GM18951 (cell line): Measurements from ENCODE around the gene CALR3.

ENCODE experiments used
- POLR2A ChIP-seq: IDR thresholded peaks from 4 replicates; pipeline ENCODE4 v1.6.1; 2011; ENCODE audit warnings: mild to moderate bottlenecking; ENCODE audit not compliant: insufficient read length, insufficient read depth; ENCODE audit errors: extremely low read depth
- in situ Hi-C: fragments of 300-500 bp; cut with MboI; formaldehyde crosslinking; loops from one replicate; pipeline ENCODE4 v1.12.0; 2022; ENCODE audit warnings: low sequenced_read_pairs, mixed read lengths, inconsistent platforms; ENCODE audit not compliant: unreplicated experiment

CALR3 gene

DNA sequence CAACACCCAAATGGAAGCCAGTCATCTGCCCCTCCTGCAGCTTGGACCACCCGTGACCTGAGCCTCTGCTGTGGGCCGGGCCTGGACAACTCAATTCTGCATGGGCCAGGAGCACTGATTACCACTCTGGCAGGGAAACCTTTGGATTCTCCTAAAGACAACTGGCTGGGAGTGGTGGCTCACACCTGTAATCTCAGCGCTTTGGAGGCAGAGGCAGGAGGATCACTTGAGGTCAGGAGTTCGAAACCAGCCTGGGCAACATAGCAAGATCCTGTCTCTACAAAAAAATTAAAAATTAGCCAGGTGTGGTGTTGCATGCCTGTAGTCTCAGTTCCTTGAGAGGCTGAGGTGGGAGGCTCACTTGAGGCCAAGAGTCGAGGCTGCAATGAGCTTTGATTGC, 30.7 kb downstream of the CALR3 start:
- in situ Hi-C loops, result no loop called here
- no peak for TF ChIP-seq POLR2A

DNA sequence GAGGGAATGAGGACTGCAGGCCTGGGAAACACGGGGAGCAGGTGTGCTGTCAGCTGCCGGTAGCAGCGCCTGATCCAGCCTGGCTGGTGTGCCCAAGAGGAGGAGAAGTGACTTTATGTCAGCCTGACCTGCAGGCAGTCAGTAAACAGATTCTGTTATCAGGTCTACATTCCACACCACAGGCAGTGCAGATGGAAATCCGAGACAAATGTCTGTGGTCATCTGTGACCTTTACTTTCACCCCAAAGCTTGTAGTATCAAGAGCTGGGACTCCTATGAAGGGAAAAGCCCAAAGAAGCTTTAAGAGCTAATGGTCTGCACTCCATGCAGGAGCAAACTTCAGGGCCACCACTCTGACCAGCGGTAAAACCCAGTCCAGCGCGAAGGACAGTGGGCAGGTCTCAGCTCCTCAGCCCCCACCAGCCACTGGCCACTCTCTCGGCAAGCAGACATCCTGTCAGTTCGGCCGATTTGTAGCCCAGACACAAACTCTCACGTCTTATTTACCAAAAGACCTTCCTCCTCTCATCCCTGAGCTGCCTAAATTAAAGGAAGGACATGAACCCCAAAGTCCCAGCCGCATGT, 31.9 kb downstream of the CALR3 start:
- in situ Hi-C loops, result no loop called here

DNA sequence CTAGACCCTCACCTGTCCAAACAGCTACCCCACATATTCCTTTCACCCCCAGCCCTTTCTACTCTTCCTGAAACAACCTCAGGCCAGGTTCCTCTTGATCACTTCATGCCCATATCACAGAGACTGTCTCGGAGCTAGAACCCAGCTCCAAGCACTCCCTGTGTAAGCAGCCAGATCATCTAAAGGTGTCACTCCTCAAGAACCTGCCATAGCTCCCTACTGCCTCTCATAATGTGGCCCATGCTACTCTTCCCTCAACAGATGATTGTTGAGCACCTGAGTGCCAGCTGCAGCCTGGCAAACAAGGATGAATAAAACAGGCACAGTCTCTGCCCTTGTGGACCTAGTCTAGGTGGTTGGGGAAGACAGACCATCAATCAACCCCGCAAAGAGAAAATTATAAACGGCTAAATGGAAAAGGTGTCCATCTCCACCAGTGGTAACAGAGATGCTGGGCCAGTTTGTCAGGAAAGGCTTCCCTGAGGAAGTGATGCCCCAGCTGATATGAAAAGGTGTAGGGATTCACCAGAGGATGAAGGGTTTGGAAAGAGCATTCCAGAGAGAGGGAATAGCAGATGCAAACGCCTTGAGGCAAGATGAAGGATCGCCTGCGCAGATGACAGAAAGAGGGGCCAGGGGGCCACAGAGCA, 32.5 kb downstream of the CALR3 start:
- in situ Hi-C loops, result no loop called here
- no peak for TF ChIP-seq POLR2A

More for the DNA sequence above, 31.9 kb downstream of the CALR3 start:
- no peak for TF ChIP-seq POLR2A

DNA sequence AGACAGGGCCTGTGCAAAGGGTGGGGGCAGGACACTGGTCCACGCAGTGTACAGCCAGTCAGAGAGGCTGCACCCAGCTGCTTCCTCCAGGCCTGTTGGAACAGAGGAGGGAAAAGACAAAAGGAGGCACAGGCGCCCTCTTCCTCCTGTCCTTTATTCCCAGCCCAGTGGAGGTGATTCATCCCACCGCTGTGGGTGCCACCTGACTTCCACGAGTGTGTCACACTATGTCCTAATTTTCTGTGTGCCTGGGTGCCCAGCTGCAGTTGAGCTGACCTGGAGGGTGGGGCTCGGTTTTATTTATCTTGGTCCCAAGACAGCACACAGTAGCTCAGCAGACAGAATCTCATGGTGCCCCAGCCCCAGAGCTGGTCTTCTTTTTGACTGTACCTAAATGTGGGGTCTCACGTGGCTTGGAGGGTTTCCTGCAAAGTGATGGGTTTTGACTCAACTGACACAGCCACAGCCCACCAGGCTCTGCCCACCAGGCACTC, 33.2 kb downstream of the CALR3 start:
- in situ Hi-C loops, result no loop called here
- TF ChIP-seq POLR2A, result no peak

DNA sequence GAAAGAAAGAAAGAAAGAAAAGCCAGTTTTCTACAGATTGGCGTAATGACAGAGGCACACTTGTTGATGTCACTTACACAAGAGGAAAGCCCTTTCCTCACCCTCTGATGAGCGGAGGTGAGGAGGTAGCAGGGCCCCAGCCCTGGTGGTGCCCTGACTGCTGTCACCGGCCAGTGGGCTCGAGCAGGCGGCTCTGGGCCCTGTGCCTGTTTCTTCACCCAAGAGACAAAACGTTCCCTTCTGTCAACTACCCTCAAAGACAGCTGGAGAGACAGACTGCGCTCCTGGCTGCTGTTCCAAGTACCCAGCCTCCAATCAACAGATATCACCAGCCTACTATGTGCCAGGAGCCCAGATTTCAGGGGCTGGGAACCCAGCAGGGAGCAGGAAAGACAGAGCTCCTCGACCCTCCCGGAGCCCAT, 34.3 kb downstream of the CALR3 start:
- in situ Hi-C loops, result no loop called here
- no peak for TF ChIP-seq POLR2A

DNA sequence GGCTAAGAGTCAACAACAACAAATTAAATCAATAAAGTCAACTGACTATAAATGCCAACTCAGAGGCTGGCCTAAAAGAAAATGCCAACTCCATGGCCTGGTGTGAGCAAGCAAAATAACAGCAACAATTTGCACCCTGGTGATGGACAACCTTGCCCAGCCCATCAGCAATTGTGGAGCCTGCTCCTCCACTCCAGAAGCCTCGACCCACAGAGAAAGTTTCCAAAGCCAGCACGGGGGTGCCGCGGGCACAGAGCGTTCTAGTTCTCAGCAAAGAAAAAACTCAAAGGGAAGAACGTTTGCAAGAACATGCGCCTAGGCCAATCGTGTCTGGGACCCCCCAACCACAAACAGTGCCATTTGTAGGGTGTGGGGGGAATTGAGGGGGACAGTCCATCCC, 35.5 kb downstream of the CALR3 start:
- in situ Hi-C loops, result no loop called here
- TF ChIP-seq POLR2A, result no peak

DNA sequence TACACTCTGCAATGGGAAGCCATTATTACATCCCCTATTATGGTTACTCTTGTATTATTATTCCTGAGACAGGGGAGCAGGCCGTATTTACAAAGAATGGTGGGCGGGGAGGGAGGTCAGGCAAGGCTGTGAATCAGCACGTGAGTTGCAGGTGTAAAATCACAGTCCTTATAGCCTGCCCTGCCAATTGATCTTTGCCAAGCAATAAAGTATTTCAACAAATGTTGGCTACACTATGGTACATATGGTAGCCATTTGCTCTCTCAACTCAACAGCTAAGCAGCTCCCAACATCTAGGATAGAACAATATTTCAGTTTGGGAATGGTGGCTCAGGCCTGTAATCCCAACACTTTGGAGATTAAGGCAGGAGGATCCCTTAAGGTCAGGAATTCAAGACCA, 36.3 kb downstream of the CALR3 start:
- in situ Hi-C loops, result no loop called here
- TF ChIP-seq POLR2A, result no peak

DNA sequence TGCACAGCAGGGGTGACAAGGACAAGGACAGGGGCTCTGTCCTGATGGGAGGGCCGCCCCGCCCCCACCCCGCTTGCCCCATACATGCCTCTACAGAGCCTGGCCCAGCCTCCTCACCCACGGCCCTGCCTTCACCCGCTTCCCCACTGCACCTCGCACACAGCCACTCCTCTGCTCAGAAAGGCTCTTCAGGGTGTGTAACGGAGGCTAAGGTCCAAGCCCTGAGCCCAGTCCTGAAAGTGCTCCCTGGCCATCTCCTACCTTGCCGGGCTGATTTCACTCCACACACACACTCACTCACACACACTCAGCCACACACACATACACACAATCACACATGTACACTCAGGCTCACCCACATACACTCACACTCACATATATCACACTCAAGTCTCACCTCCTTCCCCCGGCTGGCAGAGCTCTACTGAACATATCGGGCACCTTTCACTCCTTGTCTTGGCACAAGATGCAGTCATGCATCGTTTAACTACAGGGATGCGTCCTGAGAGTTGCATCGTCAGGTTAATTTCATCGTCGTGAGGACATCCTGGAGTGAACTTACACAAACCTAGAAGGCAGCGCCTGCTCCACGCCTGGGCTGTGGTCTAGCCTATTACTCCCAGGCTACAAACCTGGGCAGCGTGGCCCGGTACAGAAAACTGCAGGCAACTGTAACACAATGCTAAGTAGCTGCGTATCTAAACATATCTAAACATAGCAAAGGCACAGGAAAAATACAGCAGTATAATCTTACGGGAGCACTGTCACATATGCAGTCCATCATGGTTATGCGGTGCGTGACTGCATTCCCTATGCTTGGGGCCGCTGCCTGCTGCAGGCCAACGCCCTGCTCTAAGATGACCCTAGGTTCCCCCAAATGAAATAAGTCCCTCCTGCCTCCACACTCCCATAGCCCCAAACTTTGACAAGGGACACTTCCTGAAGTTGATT, 37.3 kb downstream of the CALR3 start:
- in situ Hi-C loops, result no loop called here
- TF ChIP-seq POLR2A, result no peak

DNA sequence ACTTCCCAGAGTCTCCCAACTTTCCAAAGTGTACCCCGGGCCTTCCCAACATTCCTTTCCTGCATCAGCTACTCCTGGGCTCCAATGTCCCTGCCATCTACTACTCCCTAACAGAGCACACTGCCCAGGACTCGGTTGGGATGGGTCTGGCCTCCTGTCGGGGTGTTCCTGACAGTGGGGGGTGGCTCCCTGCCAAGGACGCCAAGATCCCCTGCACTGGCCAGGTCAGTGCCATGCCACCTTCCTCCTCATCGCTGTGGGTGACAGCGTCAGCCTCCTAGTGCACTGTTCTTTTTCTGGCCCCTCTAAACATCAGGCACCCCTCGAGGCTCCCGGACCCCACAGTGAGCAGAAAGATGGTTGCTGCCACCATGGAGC, 38.0 kb downstream of the CALR3 start:
- in situ Hi-C loops, result no loop called here
- no peak for TF ChIP-seq POLR2A

DNA sequence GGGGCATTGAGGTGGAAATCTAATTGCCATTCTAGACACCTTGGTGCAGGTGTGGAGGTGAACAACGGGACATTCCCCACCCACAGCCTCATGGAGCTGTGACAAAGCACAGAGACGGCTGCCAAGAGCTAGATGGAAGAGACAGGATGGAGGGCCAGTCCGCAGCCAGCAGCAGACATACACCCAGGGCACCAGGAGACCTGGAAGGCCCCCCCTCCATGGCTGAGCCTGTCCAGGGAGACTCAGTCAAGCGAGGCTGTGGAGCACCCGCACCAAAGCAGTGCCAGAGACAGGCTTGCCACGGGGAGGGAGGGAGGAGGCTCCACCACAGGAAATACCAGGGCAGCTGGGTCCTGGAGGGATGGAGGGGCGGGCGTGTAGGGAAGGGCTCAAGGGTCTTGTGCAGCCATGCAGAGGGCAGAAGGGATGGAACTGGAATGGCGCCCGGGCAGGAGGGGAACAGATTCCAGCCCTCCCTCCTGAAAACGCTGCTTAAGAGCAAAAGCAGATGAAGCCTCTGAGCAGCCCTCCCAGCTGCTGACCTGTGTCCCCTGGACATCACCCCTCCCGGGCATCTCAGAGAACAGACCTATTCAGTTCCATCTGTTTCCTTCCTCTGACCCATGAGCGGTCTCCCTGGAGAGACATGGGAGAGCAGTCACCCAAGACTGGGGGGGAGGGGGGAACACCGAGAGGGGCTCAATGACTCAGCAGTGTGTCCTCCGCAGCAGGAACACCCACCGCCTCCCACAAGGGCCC, 38.6 kb downstream of the CALR3 start:
- TF ChIP-seq POLR2A, result no peak
- in situ Hi-C loops, result no loop called here

DNA sequence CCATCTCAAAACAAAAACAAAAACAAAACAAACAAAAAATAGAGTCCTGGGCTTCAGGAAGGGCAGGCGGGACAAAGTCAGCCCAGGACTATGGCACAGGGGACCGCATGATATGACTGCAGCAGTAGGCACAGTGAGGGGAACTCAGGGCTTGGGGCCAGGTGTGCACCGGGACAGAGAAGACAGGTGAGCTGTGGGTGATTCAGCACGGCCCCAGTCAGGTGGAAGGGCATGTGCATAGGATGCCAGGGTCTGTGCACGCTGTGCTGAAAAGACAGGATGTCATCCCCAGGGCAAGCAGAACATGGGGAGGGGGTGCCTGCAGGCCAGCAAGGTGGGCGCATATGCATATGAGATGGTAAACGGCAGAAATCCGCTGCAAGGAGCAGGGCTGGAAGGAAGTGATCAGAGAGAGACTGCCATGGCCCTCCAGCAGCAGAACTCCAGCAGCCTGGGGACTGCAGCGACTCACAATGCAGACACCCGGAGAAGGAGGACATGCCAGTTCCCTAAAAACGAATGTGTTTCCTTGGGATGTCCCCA, 39.2 kb downstream of the CALR3 start:
- no peak for TF ChIP-seq POLR2A
- in situ Hi-C loops, result no loop called here

DNA sequence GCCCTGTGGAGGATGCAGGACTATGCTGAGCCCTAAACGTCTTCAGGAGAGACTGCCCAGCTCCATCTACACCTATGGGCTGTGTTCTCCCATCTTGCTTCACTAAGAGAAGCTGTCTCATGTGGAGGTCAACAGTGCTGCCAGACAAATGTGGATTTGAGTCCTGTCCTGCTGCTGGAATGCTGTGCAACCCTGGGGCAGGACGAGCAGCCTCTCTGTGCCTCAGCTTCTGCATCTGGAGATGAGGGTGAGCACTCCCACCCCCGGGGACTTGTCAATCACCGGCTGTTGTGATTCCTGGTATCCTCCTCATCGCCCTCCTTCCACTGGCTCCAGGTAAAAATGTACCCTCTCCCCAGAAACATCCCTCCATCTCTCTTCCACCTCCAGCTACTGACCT, 40.5 kb downstream of the CALR3 start:
- in situ Hi-C loops, result no loop called here
- no peak for TF ChIP-seq POLR2A
